ENCODE measurements around the gene SIRPA.
A peak's percentile ranks its signal among the peaks of the same experiment; 100 is the strongest.

Gene SIRPA

GRCh38 chr20:1890469-1891262 lies 4.5 kb upstream of the SIRPA start:
- no peak for DNase-seq

- no peak for DNase-seq
These were observed 3.7 kb upstream of the SIRPA start for GRCh38 chr20:1891263-1892118.

DNA sequence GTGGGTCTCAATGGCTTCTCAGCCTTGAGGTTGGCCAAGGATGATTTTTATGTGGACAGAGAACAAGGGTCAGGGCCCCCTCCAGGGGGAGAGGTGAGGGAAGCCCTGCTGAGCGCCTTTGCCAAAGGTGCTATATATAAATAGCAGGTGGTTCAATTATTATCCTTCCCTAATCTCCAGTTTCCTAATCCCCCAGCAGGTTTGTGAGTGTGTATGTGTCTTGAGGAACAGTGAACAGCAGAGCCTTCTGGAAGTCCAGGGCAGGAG lies 3.2 kb upstream of the SIRPA start:
- DNase-seq: no peak

DNA sequence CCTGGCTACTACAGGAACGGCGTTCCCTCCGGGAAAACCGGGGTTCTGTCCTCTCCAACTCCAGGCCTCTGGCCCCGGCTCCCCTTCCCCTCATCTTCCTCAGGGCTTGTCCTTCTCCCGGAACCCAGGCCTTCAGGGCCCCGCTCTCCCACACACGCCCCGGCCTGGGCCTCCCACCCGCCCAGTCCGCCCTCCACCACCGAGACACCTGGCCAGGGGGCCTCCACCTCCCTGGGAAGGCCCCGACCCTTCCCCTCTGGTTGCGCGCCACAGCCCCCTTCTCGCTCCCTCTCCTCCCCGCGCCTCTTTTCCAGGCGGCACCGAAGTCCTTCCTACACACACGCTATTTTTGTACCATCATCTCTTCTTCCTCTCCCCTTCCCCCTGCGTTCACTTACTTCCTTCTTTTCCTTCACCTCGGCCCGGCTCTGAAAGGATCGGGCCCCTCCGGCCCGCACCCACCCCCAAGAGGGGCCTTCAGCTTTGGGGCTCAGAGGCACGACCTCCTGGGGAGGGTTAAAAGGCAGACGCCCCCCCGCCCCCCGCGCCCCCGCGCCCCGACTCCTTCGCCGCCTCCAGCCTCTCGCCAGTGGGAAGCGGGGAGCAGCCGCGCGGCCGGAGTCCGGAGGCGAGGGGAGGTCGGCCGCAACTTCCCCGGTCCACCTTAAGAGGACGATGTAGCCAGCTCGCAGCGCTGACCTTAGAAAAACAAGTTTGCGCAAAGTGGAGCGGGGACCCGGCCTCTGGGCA lies 1.3 kb upstream of the SIRPA start:
- no peak for DNase-seq

DNA sequence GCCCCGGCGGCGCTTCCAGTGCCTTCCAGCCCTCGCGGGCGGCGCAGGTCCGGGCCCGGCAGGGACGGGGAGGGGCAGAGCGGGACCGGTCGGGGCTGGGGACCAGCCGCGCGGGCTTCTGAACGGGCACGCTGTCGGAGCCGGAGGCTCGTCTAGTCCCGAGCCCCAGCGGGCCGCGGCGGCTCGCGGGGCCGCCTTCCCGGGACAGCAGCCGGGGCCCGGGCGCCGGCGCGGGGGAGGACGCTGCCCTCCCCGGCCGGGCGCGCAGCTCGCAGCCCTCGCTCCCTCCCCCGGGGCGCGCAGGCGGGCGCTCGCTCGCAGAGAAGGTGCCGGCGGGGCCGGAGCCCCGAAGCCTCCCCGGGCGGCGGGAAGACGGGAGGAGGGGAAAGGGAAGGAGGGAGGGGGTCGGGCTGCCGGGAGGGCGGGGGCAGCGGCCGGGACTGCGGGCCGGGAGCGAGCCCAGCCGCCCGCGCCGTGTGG lies 696 bp upstream of the SIRPA start:
- DNase-seq: no peak

- DNase-seq: no peak
These were observed 672 bp downstream of the SIRPA start for GRCh38 chr20:1895674-1896483.

DNA sequence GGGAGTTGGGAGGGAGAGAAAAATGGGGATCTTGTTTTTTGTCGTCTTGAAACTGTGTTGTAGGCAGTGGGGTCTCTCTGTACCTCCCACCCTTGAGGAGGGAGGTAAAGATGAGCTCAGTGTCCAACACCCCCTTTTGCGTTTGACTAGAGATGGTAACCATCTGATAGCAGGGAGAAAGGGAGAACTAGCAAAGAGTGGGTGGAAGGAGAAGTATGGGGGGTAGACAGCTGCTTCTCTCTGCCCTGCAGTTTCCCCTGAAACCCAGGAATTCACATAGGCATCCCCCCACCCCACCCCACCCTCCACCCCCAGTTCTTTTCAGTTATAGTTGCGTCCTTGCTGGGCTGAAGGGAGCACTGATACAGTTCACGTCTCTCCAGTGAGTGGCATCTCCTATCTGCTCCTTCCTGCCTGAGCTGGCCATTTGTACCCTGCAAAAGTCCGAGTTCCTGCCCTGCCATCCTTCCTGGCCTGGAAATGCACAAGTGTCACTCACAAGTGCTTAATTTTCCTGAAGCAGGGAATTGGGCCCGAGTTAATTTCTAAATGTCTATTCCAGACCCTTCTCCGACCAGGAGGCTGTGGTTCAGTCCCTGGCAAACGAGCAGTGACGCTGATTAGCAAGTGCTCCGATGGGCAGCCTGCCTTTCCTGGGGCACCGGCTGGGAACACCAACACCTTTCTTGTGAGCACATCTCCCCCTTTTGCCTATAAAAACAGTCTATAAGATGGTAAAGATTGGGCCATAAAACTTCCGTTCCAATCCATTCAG lies 1.5 kb downstream of the SIRPA start:
- DNase-seq: no peak

GRCh38 chr20:1897541-1897940 lies 2.3 kb downstream of the SIRPA start:
- no peak for DNase-seq

GRCh38 chr20:1897965-1898464 lies 2.8 kb downstream of the SIRPA start:
- DNase-seq: no peak

GRCh38 chr20:1898482-1899240 lies 3.5 kb downstream of the SIRPA start:
- no peak for DNase-seq

GRCh38 chr20:1899241-1899525 lies 4.0 kb downstream of the SIRPA start:
- no peak for DNase-seq

DNA sequence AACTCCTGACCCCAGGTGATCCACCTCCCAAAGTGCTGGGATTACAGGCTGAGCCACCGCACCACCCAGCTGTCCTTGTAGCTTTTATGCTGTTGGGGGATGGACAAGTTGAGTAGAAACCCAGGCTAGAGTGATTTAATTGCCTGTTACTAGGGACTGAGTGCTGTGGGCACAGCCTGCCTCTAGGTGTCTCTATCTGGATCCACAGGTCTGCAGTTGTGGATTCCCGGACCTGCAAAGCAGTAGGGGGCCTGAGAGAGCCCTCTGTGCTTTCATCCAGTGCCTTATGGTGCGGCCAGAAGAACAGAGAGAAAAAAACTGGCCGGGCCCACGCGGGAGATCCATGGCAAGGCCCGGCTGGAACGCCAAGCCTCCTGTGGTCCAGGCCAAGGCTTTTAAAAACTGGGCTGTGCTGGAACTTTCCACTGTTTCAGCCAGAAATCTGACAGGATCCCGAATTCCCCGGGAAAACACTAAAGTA lies 5.2 kb downstream of the SIRPA start:
- DNase-seq: peak; percentile 37

- no peak for DNase-seq
These were observed 6.5 kb downstream of the SIRPA start for GRCh38 chr20:1901704-1902103.

DNA sequence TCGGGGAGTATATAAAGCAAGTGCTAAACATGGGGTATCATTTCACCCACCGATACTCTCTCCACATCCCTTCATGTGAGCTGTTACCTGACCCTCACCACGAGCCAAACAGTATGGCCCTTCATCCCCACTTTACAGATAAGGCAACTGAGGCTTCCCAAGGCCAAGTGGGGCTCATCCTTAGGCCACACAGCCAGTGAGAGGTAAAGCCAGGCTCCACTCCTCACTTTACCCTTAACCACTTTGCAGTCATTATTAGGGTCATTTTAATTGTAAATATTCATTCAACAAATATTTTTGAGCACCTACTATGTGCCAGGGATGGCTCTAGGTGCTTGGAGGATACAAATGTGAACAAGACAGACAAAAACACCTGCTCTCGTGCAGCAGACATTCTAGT lies 7.0 kb downstream of the SIRPA start:
- DNase-seq: no peak

DNA sequence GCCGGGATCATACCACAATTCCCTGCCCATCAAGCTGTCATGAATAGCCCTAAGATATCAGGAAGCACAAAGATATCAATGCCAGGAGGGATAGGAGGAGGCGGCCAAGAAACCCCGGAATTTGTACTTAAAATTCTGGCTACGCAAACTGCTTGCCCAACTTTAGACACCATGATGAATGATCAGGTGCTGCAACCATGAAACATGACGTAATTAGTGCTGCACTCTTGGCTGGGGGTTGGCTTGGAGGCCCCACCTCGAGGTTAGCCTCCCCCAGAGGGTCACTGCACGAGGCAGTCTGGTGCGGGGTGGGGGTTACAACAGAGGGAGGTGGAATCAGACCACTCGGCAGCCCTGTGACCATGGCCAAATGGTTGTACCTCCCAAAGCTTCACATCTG lies 8.9 kb downstream of the SIRPA start:
- DNase-seq: no peak

GRCh38 chr20:1905009-1905408 lies 9.8 kb downstream of the SIRPA start:
- DNase-seq: no peak

- DNase-seq: no peak
These were observed 10.5 kb downstream of the SIRPA start for GRCh38 chr20:1905693-1906092.

DNA sequence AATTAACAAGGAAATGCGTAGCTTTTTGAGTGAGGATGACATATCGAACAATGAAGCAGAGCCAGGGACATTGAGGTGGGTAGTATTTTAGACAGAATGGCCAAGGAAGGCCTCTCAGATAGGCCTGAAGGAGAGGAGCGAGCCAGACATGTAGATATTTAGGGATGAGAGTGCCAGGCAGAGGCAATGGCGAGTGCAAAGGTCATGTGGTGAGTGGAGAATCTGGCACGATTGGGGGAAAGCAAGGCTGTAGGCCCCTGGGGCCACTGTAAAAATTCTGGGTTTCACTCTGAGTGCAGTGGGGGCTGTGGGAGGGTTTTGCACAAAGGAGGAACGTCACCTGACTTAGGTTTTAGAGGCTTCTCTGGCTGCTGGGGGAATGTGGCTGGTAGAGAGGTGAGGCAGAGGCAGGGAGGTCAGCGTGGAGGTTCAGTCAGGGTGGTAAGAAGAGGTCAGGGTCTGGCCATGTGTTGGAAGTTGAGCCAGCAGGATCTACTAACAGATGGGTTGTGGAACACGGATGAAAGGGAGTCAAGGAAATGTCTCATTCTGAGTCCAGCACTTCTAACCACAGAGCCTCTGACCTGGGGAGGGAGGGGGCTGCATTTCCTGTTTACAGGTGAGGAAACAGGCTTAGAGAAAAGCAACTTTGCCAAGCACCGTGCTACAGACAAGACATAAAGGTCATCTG lies 11.3 kb downstream of the SIRPA start:
- DNase-seq: no peak

DNA sequence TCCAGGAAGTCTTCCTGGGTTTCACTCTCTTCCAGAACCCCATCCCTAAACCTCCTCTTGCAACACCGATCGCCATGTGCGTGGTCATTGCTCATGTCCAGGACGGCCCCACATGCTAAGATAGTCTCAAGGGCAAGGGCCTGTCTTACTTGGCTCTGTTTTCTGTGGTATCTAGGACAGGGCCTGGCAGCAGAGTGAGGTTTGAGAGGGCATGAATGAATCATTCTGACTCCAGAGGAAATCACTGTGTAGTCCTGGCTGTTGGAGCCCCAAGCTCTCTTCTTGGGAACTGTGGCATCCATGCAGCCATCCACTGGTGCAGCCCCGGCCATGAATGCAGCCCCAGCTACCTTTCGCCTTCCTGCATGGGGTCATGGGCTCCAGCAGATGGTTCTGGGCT lies 12.4 kb downstream of the SIRPA start:
- DNase-seq: no peak

- DNase-seq: no peak
These were observed 13.0 kb downstream of the SIRPA start for GRCh38 chr20:1908191-1908590.

All from NCI-H1092 treated with DMSO at 0.1 percent for 48 hours (cell line).